Ovary (tissue), 9 donors: Measurements from ENCODE around the gene TBX1. TPM values are rescaled to one million over a fixed set of nuclear protein-coding genes. Genes with fewer than 3 reads are reported as not detected.
"Not testable (repeated sequence)": the region's sequence is repeated elsewhere in the genome, so short reads cannot be mapped to it uniquely, and the experiment has no call there.

ENCODE experiments used
- DNase-seq, 5 donors: peaks; one replicate each; pipeline ENCODE4 v3.0.0-alpha.2; 2019 to 2020
- H3K27ac ChIP-seq, 2 donors: fragments of 200-600 bp; one replicate each; pipeline versions ENCODE4 v1.5.1 to v1.8.0; 2019 to 2022
- H3K27me3 ChIP-seq: fragments of 200-600 bp; one replicate; pipeline ENCODE4 v1.8.0; 2022
- H3K36me3 ChIP-seq: fragments of 200-600 bp; sonication (generic); one replicate; pipeline ENCODE4 v1.5.1; 2019
- H3K4me1 ChIP-seq: one replicate; pipeline ENCODE4 v1.8.1; 2013; ENCODE audit warnings: mild to moderate bottlenecking, moderate library complexity; ENCODE audit not compliant: insufficient read depth
- H3K4me3 ChIP-seq: fragments of 200-600 bp; sonication (generic); one replicate; pipeline ENCODE4 v1.5.1; 2017
- H3K9me3 ChIP-seq, 2 donors: fragments of 200-600 bp in 1 of 2; sonication (generic) in 1 of 2; one replicate each; pipeline versions ENCODE4 v1.5.1 to v1.8.1; 2013 to 2019; ENCODE audit warnings: mild to moderate bottlenecking in 1 of 2, moderate library complexity in 1 of 2
- CTCF ChIP-seq, 3 donors: fragments of 450-650 bp in 2 of 3; fragments of 200-600 bp in 1 of 3; IDR thresholded peaks; one replicate each; pipeline versions ENCODE4 v1.5.1 to v1.8.0; 2016 to 2022; ENCODE audit warnings: antibody characterized with exemption in 3 of 3, mild to moderate bottlenecking in 1 of 3
- EP300 ChIP-seq: sonication (generic); formaldehyde crosslinking; IDR thresholded peaks from one replicate; pipeline ENCODE4 v1.6.1; 2017; ENCODE audit warnings: antibody characterized with exemption
- POLR2A ChIP-seq: fragments of 450-650 bp; IDR thresholded peaks from one replicate; pipeline ENCODE4 v1.6.1; 2017; ENCODE audit warnings: antibody characterized with exemption, mild to moderate bottlenecking, moderate library complexity
- WGBS, 3 donors: extraction: QIAGEN DNeasy Blood & Tissue Kit in 1 of 3; methylation state at CpG; one replicate each; pipeline versions ENCODE4 v1.1.5 to v1.1.7; 2013 to 2017; 5-methylcytosine and 5-hydroxymethylcytosine counted together
- intact Hi-C, 4 donors: fragments of 100-400 bp; cut with DNase I; formaldehyde crosslinking; loops; one replicate each; pipeline versions ENCODE4 v1.11.0 to v1.15.1; 2022 to 2023
- polyA plus RNA-seq, 2 donors: library from polyadenylated mRNA; stranded (reverse); fragments of 200-250 nt in 1 of 2; fragments of 350-450 nt in 1 of 2; fragmentation: Illumina TruSeq in 1 of 2; extraction: RNeasy Lipid Tissue Mini Kit (QIAGEN cat#74804) in 1 of 2; gene quantifications; one replicate each; pipeline ENCODE4 v1.2.3, GENCODE V29; 2013 to 2014
- total RNA-seq, 7 donors: library from RNA; depleted of rRNA in 2 of 7; stranded (reverse); fragments of >200 nt in 2 of 7; fragmentation: NEBNext Ultra II Directional in 3 of 7; extraction: Animal tissue kit (Norgen Biotek cat#: 25700) in 3 of 7; gene quantifications; one replicate each; pipeline versions ENCODE4 v1.1.0 to v1.2.4, GENCODE V29; 2016 to 2023
- donor health status: DM: no; HTN: no; CAD: no; lungs with moderate emphysema.
- donor health status: DM: no; HTN: no; CAD: no.
- donor health status: Bipolar disorder and iron deficiency.
- donor health status: DM: yes; HTN: yes; CAD: no.
- donor health status: DM: no; HTN: no; CAD: no.
- donor health status: DM: yes; HTN: yes; CAD: no.

The TBX1 gene
- total and polyA plus RNA-seq, 9 donors = 1.2 to 23.8 (median 2.9) TPM; not detected in 1

- intact Hi-C loops = no loop called here
- 80 to 85% (median 85%) methylated on average over 18 to 24 of the region's 24 CpGs for WGBS, 3 donors
- Histone ChIP-seq H3K27me3 (no peaks in the 10 kb centered on the region), H3K9me3 (no peaks in the 10 kb centered on the region), H3K4me1 (no peaks in the 10 kb centered on the region), H3K36me3 (no peaks in the 10 kb centered on the region), H3K27ac (no peak overlapping the region), H3K4me3 (no peak overlapping the region)
- DNase-seq = peak in 1 of 5 donors; percentile 7
- TF ChIP-seq POLR2A (no peak), CTCF (IDR thresholded peaks at IDR 0.05) (no peak), EP300 (no peak)
Observed at GRCh38 chr22:19775496-19776325, 15.1 kb downstream of the TBX1 start.

- WGBS, 3 donors = 26 to 43% (median 31%) methylated on average over 18 of the region's 18 CpGs
- H3K36me3 ChIP-seq = no peaks in the 10 kb centered on the region
- no peaks in the 10 kb centered on the region for H3K27me3 ChIP-seq
- peak in 1 of 5 donors; percentile 10 for DNase-seq
- no peaks in the 10 kb centered on the region for H3K4me1 ChIP-seq
- H3K4me3 ChIP-seq = no peak overlapping the region
- H3K27ac ChIP-seq = no peak overlapping the region
- no peaks in the 10 kb centered on the region for H3K9me3 ChIP-seq
- TF ChIP-seq EP300 (no peak), POLR2A (no peak), CTCF (IDR thresholded peaks at IDR 0.05) (no peak)
- intact Hi-C loops = no loop called here
Observed at GRCh38 chr22:19776433-19777031, 16.0 kb downstream of the TBX1 start.

GRCh38 chr22:19777192-19777591 lies 16.6 kb downstream of the TBX1 start:
- 81 to 87% (median 83%) methylated on average over 6 of the region's 6 CpGs for WGBS, 3 donors
- H3K9me3 ChIP-seq, H3K27ac ChIP-seq, intact Hi-C loops, DNase-seq, H3K4me1 ChIP-seq, H3K4me3 ChIP-seq, H3K27me3 ChIP-seq, H3K36me3 ChIP-seq: not testable (repeated sequence)

- Histone ChIP-seq H3K4me3 (no peak overlapping the region), H3K9me3 (no peaks in the 10 kb centered on the region), H3K27me3 (no peaks in the 10 kb centered on the region), H3K36me3 (no peaks in the 10 kb centered on the region), H3K27ac (no peak overlapping the region), H3K4me1 (no peaks in the 10 kb centered on the region)
- intact Hi-C loops = no loop called here
- WGBS, 3 donors = 82 to 88% (median 83%) methylated on average over 10 of the region's 10 CpGs
- TF ChIP-seq EP300 (no peak), CTCF (IDR thresholded peaks at IDR 0.05) (no peak), POLR2A (no peak)
- DNase-seq = peak in 1 of 5 donors; percentile 8
Observed at GRCh38 chr22:19779011-19779421, 18.4 kb downstream of the TBX1 start.
